DMS114 treated with DMSO at 0.1 percent for 48 hours (cell line): ENCODE results near the gene PCNT.
"Not testable (repeated sequence)": the region's sequence is repeated elsewhere in the genome, so short reads cannot be mapped to it uniquely, and the experiment has no call there.

Experiments used
- DNase-seq: peaks from one replicate; lab custom pipeline; 2025; ENCODE audit not compliant: unreplicated experiment; lab: John Stamatoyannopoulos, UW

Gene PCNT

DNA sequence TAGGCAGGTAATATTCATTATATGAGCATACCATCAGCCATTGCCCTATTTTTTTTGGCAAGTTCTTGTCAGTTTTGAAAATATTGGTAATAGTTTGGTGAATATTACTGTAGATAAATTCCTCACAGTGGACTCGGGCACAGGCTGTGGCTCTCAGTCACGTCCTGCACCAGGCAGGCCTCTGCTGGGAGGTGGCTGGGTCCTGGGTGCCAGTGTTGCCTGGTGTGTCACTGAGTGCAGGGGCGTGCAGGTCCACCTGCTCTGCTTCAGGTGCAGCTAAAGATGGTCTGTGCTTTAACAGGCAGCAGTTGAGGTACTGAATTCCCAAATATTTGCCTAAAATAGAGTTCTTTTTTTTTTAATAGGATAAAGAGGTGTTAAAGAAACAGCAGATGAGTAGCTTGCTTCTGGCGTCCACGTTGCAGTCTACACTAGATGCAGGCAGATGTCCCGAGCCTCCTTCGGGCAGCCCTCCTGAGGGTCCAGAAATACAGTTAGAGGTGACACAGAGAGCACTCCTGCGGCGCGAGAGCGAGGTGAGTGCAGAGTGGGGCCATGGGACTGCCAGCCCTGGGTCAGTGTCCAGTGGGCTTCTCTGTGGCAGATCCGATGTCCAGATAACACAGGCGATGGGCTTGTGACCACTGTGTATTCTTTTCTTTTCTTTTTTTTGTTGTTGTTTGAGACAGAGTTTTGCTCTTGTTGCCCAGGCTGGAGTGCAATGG lies 77.4 kb downstream of the PCNT start:
- DNase-seq: no peak

DNA sequence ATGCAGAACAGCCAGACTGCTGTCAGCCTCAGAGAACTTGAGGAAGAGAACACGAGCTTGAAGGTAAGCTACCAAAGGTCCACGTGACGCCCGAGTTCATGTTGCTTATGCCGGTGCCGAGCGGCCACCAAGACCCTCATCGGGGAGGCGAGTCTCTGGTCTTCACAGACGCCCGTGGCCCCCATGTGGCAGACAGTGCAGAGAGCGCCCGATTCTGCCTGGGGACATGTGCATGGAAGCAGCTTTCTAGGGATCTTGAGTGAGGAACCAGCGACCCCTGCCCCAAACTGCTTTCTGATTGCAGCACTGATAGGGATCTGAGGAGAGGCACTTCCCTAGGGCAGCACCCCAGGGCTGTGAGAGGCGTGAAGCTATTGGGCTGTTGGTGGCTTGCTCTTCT lies 78.5 kb downstream of the PCNT start:
- DNase-seq: no peak

DNA sequence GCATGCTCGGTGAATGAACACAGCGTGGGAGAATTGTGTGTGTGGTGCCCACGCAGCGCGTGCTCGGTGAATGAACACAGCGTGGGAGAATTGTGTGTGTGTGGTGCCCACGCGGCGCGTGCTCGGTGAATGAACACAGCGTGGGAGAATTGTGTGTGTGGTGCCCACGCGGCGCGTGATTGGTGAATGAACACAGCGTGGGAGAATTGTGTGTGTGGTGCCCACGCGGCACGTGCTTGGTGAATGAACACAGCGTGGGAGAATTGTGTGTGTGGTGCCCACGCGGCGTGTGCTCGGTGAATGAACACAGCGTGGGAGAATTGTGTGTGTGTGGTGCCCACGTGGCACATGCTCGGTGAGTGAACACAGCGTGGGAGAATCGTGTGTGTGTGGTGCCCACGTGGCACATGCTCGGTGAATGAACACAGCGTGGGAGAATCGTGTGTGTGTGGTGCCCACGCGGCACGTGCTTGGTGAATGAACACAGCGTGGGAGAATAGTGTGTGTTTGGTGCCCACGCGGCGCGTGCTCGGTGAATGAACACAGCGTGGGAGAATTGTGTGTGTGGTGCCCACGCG lies 79.4 kb downstream of the PCNT start:
- DNase-seq: not testable (repeated sequence)

DNA sequence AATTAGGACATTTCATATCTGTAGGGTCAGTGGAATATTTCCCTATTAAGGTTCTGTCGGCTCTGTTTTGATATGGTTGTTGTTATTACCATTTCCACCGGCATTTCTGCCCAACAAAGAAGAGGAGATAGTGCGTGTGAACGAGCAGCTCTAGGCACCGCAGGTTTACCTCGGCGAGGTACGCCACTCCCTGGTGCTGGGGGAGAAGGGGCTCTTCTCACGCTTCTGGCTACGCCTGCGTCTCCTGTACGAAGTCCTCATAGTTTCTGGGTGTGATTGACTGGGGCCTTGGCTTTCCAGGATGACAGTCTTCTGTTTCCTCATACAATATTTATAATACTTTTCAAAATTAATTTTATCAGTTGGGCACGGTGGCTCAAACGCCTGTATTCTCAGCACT lies 80.3 kb downstream of the PCNT start:
- no peak for DNase-seq

DNA sequence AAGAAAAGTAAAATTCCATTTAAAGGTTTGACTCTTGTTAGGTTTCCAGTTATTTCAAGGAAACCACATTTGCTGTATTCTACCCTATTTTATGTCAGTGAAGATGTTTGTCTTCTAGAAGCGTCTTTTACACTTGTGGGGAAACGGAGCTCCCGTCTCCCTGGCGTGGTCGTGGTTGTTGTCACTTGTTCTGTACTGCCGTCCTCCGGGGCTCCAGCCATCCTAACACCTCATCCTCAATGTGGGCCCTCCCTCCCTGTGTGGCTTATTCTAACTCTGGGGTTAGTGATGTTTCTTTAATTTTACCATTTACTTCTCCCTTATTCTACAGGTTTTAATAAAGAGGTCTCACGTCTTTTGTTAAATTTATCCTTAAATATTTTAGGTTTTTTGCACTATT lies 82.0 kb downstream of the PCNT start:
- DNase-seq: no peak

DNA sequence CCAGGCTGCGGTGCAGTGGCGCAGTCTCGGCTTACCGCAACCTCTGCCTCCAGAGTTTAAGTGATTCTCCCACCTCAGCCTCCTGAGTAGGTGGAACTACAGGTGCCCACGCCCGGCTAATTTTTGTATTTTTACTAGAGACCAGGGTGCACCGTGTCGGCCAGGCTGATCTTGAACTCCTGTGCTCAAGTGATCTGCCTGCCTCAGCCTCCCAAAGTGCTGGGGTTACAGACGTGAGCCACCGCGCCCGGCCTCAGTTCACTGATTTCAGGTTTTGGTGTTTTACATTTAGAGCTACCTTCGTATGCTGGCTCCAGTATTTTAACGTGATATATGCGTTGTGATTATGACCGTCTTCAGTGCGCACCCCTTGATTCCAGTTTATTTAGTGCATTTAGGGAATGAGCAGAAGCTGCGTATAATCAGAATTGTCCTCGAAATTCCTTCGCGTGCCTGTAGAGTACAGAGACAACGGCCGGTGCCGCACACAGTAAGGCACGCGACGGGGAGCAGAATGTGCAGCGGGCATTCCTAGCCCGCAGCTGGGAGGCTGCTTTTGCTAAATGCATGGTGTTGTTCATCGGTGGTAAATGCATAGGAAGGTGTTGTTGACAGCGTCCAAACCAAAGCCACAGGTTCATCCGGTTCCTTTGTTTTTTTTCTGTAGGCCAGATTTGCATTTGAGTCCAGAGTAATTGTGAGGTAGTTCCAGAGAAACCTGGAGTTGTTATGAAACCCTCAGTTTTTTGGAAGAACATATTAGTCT lies 85.9 kb downstream of the PCNT start:
- no peak for DNase-seq

DNA sequence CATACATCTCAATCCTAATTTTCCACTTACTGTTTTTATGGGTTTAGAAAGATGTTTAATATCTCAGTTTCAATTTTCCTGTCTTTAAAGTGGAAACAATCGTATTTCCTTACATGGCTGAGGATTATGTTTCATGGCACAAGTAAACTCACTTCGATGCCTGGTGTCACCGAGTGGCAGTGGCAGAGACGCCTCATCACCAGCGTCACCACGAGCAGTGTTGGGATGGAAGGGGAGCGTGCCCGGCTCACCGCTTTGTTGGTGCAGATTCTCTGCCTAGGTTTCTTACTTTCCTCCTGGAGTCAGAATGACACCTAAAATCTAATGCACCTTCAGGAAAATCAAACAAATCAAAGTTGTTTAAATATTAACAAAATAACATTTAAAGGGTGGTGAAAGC lies 86.6 kb downstream of the PCNT start:
- no peak for DNase-seq

DNA sequence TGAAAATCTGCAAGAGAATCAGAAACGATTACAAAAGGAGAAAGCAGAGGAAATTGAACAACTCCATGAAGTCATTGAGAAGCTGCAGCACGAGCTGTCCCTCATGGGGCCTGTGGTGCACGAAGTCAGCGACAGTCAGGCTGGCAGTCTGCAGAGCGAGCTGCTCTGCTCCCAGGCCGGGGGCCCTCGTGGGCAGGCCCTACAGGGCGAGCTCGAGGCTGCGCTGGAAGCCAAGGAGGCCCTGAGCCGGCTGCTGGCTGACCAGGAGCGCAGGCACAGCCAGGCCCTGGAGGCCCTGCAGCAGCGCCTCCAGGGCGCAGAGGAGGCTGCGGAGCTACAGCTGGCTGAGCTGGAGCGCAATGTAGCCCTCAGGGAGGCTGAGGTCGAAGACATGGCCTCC lies 87.3 kb downstream of the PCNT start:
- DNase-seq: no peak

DNA sequence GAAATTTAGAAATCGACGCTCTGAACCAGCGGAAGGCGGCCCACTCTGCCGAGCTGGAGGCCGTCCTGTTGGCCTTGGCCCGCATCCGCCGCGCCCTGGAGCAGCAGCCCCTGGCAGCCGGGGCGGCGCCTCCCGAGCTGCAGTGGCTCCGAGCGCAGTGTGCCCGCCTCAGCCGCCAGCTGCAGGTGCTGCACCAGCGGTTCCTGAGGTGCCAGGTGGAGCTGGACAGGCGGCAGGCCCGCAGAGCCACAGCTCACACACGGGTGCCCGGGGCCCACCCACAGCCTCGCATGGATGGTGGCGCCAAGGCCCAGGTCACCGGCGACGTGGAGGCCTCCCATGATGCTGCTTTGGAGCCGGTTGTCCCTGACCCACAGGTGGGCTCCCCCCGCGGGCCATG lies 87.7 kb downstream of the PCNT start:
- DNase-seq: no peak

DNA sequence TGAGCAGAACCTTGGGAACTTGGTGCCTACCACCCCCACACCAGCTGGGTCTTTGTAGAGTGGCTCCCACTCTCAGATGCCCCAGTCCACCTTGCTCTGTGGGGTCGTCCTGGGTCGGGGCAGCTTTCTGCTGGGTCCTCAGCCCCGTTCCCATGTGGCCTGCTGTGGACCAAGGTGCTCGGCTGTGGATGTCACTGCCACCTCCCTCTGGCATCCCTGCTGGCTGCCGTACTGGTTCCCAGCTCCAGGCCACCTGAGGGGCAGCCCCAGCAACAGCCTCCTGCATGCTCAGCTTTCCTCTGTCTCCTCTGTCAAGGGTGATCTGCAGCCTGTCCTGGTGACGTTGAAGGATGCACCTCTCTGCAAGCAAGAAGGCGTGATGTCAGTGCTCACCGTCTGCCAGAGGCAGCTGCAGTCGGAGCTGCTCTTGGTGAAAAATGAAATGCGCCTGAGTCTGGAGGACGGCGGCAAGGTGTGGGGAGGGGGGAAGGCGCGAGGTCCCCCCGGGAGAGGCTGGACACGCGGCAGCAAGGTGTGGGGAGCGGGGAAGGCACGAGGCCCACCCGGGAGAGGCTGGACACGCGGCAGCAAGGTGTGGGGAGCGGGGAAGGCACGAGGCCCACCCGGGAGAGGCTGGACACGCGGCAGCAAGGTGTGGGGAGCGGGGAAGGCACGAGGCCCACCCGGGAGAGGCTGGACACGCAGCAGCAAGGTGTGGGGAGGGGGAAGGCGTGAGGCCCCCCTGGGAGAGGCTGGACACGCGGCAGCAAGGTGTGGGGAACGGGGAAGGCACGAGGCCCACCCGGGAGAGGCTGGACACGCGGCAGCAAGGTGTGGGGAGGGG lies 88.8 kb downstream of the PCNT start:
- no peak for DNase-seq

DNA sequence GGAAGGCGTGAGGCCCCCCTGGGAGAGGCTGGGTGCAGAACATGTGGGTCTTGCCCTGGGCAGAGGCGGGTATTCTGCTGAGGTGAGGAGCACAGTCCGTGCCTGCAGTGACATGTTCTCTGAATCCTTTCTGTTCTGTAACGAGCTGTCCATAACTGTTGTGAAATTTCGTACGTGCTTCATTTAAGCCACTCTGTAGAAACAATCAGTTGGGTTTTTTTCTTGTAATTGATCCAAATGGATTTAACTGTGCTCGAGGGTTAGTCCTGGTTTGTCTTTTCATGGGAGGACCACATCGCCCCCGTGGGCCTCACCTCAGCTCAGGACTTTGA lies 89.4 kb downstream of the PCNT start:
- DNase-seq: no peak

DNA sequence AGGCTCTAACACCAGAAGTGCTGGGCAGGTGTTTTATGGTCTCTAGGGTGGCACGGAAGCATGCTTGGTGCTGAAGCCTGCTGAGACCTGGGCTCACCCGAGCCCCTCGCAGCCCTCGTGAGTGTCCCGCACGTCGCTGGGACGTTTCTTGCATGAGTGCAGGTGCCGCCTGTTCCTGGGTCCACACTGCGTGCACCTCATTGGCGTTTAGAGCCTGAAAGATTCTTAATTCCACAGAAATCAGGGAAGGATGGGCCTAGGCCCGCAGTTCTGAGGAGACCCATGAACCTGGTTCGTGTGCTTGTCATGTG lies 91.0 kb downstream of the PCNT start:
- no peak for DNase-seq

DNA sequence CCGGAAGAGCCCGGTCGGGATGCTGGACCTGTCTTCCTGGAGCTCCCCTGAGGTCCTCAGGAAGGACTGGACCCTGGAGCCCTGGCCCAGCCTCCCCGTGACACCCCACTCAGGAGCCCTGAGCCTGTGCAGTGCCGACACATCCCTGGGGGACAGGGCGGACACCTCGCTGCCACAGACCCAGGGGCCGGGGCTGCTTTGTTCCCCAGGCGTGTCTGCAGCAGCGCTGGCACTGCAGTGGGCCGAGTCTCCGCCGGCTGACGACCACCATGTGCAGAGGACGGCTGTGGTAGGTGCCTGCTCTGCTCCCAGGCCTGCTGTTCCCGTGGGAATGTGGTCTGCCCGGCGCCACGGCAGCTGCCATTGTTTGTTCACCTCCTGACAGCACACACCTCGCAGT lies 92.6 kb downstream of the PCNT start:
- no peak for DNase-seq

DNA sequence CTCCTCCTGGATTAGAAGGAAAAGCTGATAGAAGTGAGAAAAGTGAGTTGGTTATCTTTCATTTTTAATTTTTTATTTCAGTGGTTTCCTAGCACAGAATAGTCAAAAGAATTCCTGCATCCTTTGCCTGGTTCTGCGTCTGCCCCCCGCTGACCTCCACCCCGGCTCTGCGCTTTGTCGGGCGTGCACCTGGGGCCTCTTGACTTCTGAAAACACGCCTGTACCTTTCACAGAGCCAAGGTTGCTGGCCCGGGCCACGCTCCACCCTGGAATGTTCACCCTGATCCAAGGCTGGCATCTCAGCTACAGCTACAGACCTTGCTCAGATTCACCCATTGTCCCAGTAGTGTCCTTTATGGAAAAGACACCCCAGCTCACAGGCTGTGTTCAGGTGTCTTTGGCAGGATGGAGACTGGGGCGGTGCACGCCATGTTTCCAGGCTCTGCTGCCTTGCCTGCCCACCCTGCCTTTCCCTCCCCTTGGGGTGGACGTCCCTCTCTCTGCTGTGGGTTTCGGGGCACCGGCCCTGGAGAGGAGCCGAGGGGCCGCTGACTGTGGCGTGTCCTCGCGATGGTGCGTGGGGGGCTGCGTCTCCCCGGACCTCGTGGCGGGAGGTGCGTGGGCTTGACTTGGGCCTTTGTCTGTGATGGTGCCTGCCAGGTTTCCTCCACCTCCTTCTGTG lies 94.5 kb downstream of the PCNT start:
- no peak for DNase-seq

DNA sequence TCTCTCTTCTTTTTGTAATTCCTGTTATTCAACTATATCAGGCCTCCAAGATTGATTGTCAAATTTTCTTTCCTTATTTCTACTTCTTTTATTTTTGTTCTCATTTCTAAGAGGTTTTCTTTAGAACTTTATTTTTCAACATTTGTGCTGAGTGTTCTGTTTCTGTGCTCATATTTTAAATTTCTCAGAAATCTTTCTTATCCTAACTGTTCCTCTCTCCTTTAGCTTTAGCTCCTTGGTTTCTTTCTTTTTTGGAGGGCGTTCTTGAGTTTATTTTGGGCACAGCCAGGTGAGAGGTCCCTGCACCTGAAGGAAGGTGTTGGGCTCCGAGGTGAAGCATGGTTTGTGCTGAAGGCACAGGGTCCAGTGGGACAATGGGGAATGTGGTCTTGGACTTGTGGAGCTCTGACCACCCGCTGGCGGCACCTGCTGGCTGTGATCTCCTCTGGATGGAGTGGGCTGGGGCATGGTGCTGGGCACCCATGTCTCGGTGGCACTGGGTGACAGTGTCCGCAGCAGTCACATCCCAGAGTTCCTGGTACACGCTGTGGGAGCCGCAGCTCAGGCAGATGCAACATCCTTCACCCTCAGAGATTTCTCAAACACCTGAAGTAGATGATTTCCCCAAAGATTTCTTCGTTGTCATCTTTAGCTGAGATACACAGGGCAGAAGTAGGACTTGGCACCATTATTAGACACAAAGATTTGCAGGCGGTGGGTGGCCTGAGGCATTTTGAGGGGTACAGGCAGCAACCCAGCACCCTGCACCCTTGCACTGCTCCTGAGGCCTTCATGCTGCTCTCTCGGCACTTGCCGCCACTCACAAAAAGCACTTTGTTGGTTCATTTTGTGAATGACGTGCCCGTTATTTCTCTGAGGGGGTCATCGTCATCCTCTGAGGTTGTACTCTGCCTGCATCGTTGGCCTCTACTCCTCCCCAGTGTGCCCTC lies 96.6 kb downstream of the PCNT start:
- DNase-seq: no peak

DNA sequence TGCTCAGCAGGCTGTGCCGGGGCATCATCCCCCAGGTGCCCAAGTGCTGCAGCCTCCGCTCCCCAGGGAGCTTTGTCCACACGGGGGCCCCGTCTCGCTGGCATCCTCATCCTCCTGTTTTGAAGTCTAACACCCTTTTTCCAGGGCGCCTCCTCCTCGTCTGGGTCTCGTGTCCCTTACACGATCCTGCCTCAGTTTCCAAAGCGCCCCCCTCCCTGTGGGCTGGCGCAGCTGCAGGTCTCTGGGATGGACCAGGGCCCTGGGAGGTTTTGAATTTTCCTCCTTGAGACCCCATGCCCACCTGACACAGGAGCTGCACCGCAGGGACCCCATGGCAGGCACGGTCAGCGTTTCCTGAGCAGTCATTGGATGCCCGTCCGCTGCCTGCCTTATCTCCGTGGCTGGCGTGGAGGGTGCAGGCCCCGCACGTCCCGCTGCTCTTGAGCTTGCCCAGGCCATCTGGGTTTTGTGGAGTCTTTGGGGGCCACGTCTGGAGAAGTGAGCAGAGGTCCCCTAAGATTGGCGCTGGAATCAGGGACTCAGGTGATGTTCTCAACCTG lies 97.3 kb downstream of the PCNT start:
- no peak for DNase-seq

DNA sequence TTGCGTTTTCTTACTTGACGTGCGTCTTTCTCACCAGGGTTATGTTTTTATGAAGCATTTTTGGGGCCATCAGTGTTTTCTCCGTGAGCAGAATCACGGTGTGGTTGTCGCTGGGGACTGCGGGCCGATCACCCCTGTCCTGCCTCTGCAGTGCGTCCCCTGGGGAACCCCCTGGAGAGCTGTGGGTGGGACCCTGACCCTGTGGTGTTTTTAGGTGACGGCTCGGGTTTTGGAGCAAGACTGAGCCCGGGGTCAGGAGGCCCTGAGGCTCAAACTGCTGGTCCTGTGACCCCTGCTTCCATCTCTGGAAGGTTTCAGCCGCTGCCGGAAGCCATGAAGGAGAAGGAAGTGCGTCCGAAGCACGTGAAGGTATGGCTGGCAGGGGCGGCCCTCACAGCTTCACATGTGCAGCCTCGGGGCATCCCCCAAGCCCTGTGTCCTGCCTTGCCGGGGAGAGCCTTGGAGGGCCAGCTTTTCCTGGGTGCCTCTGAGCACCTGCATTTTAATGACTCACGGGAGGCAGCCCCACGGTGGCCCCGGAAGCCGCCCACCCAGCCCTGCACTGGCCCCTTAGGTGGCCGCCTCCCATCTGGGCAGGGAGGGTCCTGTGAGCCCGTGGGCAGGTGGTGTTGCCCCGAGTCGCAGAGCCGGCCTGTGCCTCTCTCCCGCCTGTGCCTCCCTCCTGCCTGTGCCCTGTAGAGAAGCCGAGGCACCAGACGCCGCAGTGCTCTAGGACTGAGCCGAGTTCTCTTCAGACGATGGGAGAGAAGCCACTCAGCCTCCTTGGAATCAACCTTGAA lies 98.0 kb downstream of the PCNT start:
- no peak for DNase-seq

DNA sequence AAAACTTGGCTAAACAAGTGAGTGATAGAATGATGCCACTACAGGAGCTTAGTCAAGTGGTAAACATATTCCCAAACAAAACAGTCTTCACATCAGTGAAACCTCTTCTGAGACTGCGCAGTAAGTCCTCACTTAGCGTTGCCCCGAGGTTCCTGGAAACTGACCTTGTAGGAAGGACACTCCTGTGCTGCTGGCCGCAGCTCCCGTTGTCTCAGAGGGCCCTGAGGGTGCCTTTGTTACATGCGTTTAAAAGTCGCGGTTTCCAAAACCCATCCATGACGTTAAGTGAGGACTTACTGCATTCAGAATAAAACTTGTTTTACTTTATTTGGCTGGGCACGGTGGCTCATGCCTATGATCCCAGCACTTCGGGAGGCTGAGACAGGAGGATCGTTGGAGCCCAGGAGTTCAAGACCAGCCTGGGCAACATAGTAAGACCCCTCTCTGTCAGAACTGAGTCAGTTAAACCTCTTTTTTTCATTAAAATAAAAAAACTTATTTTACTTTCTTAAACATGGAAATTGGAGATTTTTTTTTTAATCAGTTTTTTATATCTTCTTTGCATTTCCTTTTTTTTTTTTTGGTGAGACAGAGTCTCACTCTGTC lies 98.8 kb downstream of the PCNT start:
- no peak for DNase-seq
